ENCODE data around the gene EDC4. TPM values are rescaled to one million over a fixed set of nuclear protein-coding genes. Genes with fewer than 3 reads are reported as not detected.

Gene EDC4
- total and polyA plus RNA-seq, 10 donors: 27.6 to 71.3 (median 59.4) TPM

- Histone ChIP-seq H3K27me3 (replicated peaks in 1 of 7) (no peaks in the 10 kb centered on the region), H3K4me3 (no peak overlapping the region), H3K9me3 (no peaks in the 10 kb centered on the region), H3K27ac (no peak overlapping the region), H3K4me1 (peaks cover 29 to 51% (median 40%) of the 10 kb centered on the region in 6 donors), H3K36me3 (peaks cover 7 to 67% (median 60%) of the 10 kb centered on the region in 6 donors)
- TF ChIP-seq CTCF (IDR thresholded peaks at IDR 0.05 in 8 of 11, conservative IDR thresholded peaks at IDR 0.05 in 3 of 11): no peak
- no peak for TF ChIP-seq POLR2AphosphoS5 (IDR thresholded peaks at IDR 0.05)
- TF ChIP-seq POLR2A (IDR thresholded peaks at IDR 0.05): no peak
- DNase-seq: no peak
- intact Hi-C loops (cut with DNase I; ENCODE audit: low total_unique reads): no loop called here
- 94 to 97% (median 97%) methylated on average over 8 to 11 of the region's 11 CpGs for WGBS, 5 donors
Measured at GRCh38 chr16:67877064-67877463, 4.2 kb downstream of the EDC4 start.

- Histone ChIP-seq H3K4me1 (peaks cover 24 to 41% (median 34%) of the 10 kb centered on the region in 6 donors), H3K4me3 (no peak overlapping the region), H3K36me3 (peaks cover 7 to 79% (median 72%) of the 10 kb centered on the region in 6 donors), H3K27me3 (replicated peaks in 1 of 7) (no peaks in the 10 kb centered on the region), H3K27ac (no peak overlapping the region), H3K9me3 (no peaks in the 10 kb centered on the region)
- DNase-seq: no peak
- no peak for TF ChIP-seq POLR2A (IDR thresholded peaks at IDR 0.05)
- no peak for TF ChIP-seq CTCF (IDR thresholded peaks at IDR 0.05 in 8 of 11, conservative IDR thresholded peaks at IDR 0.05 in 3 of 11)
- TF ChIP-seq POLR2AphosphoS5 (IDR thresholded peaks at IDR 0.05): no peak
- intact Hi-C loops (cut with DNase I; ENCODE audit: low total_unique reads): no loop called here
- WGBS, 5 donors: 91 to 98% (median 94%) methylated on average over 4 to 6 of the region's 6 CpGs
Measured at GRCh38 chr16:67878232-67878631, 5.4 kb downstream of the EDC4 start.

GRCh38 chr16:67878846-67879245, 6.0 kb downstream of the EDC4 start:
- no peak for TF ChIP-seq POLR2A (IDR thresholded peaks at IDR 0.05)
- TF ChIP-seq CTCF (IDR thresholded peaks at IDR 0.05 in 8 of 11, conservative IDR thresholded peaks at IDR 0.05 in 3 of 11): no peak
- TF ChIP-seq POLR2AphosphoS5 (IDR thresholded peaks at IDR 0.05): no peak
- no peak for DNase-seq
- 95 to 100% (median 97%) methylated on average over 5 to 9 of the region's 9 CpGs for WGBS, 5 donors
- H3K36me3 ChIP-seq: peaks cover 7 to 85% (median 78%) of the 10 kb centered on the region in 6 donors
- no peak overlapping the region for H3K4me3 ChIP-seq
- no peaks in the 10 kb centered on the region for H3K27me3 ChIP-seq (replicated peaks in 1 of 7)
- no peaks in the 10 kb centered on the region for H3K9me3 ChIP-seq
- no peak overlapping the region for H3K27ac ChIP-seq
- intact Hi-C loops (cut with DNase I; ENCODE audit: low total_unique reads): no loop called here
- H3K4me1 ChIP-seq: peaks cover 19 to 41% (median 29%) of the 10 kb centered on the region in 6 donors

GRCh38 chr16:67879462-67879861, 6.6 kb downstream of the EDC4 start:
- TF ChIP-seq POLR2AphosphoS5 (IDR thresholded peaks at IDR 0.05) (no peak), POLR2A (IDR thresholded peaks at IDR 0.05) (no peak), CTCF (IDR thresholded peaks at IDR 0.05 in 8 of 11, conservative IDR thresholded peaks at IDR 0.05 in 3 of 11) (no peak)
- H3K27ac ChIP-seq: no peak overlapping the region
- 95 to 97% (median 96%) methylated on average over 9 to 12 of the region's 12 CpGs for WGBS, 5 donors
- H3K36me3 ChIP-seq: peaks cover 7 to 91% (median 84%) of the 10 kb centered on the region in 6 donors
- H3K9me3 ChIP-seq: no peaks in the 10 kb centered on the region
- intact Hi-C loops (cut with DNase I; ENCODE audit: low total_unique reads): no loop called here
- peaks cover 13 to 39% (median 24%) of the 10 kb centered on the region in 6 donors for H3K4me1 ChIP-seq
- H3K4me3 ChIP-seq: no peak overlapping the region
- H3K27me3 ChIP-seq (replicated peaks in 1 of 7): no peaks in the 10 kb centered on the region
- DNase-seq: no peak

All from spleen (tissue), 11 donors.